H1 (cell line): ENCODE results near the gene MAP3K1. TPM values are rescaled to one million over a fixed set of nuclear protein-coding genes. Genes with fewer than 3 reads are reported as not detected.

Experiments used
- CTCF ChIA-PET: fragments of 300-600 bp; sonication (Branson Sonifier 250); formaldehyde crosslinking; loops from one replicate; lab custom pipeline; 2021; ENCODE audit not compliant: partially characterized antibody; lab: Charles Lee
- POLR2A ChIA-PET: fragments of 300-600 bp; sonication (Branson Sonifier 250); formaldehyde crosslinking; loops from one replicate; lab custom pipeline; 2021; ENCODE audit warnings: inconsistent platforms; ENCODE audit not compliant: partially characterized antibody; lab: Charles Lee
- DNase-seq, 2 experiments: peaks; one replicate each; pipeline versions ENCODE4 v3.0.0 to v3.0.0-alpha.2; 2010 to 2022; ENCODE audit warnings: low spot score in 2 of 2, low read depth in 1 of 2, mixed read lengths in 1 of 2
- FAIRE-seq: peaks from 2 replicates; lab custom pipeline; 2011; peaks lifted over from hg19 to GRCh38; lab: Jason Lieb, UNC
- H2AFZ ChIP-seq: 2 replicates; pipeline ENCODE4 v1.8.1; 2012; ENCODE audit warnings: low read length, inconsistent platforms
- H2AK5ac ChIP-seq: 2 replicates; pipeline ENCODE4 v1.6.1; 2013; ENCODE audit warnings: low read depth, low read length
- H2BK120ac ChIP-seq: replicated peaks from 2 replicates; pipeline ENCODE3; 2013; ENCODE audit warnings: low read depth, low read length, inconsistent platforms
- H2BK12ac ChIP-seq: 2 replicates; pipeline ENCODE4 v1.6.1; 2013; ENCODE audit warnings: low read depth, low read length
- H2BK15ac ChIP-seq: 2 replicates; pipeline ENCODE4 v1.6.1; 2013; ENCODE audit warnings: low read length
- H2BK20ac ChIP-seq: 2 replicates; pipeline ENCODE4 v1.6.1; 2013; ENCODE audit warnings: low read length
- H2BK5ac ChIP-seq: 2 replicates; pipeline ENCODE4 v1.6.1; 2013; ENCODE audit warnings: low read depth, low read length
- H3K14ac ChIP-seq: 2 replicates; pipeline ENCODE4 v1.6.1; 2013; ENCODE audit warnings: inconsistent platforms; ENCODE audit not compliant: insufficient read length
- H3K18ac ChIP-seq: 2 replicates; pipeline ENCODE4 v1.6.1; 2013; ENCODE audit warnings: low read length; ENCODE audit errors: extremely low read depth
- H3K23ac ChIP-seq: 2 replicates; pipeline ENCODE4 v1.6.1; 2013; ENCODE audit warnings: inconsistent platforms; ENCODE audit not compliant: insufficient read length
- H3K23me2 ChIP-seq: 2 replicates; pipeline ENCODE4 v1.6.1; 2013; ENCODE audit warnings: low read depth, low read length
- H3K27ac ChIP-seq: 2 replicates; pipeline ENCODE4 v1.6.1; 2011; ENCODE audit warnings: low read depth, low read length, inconsistent platforms
- H3K27me3 ChIP-seq, 4 experiments: replicated peaks in 1 of 4; 1 replicate in 1 of 4; 2 replicates in 3 of 4; pipeline versions ENCODE4 v1.6.1 to v1.8.1; 2011 to 2013; ENCODE audit warnings: low read length in 3 of 4, mild to moderate bottlenecking in 3 of 4, inconsistent platforms in 2 of 4, mixed read lengths in 2 of 4, moderate library complexity in 1 of 4; ENCODE audit not compliant: control insufficient read depth in 3 of 4, insufficient read depth in 3 of 4; ENCODE audit errors: extremely low read depth in 1 of 4
- H3K36me3 ChIP-seq, 4 experiments: 2 replicates each; pipeline versions ENCODE4 v1.6.1 to v1.8.1; 2011 to 2013; ENCODE audit warnings: mild to moderate bottlenecking in 4 of 4, low read length in 3 of 4, moderate library complexity in 2 of 4, control low read depth in 1 of 4, inconsistent platforms in 1 of 4; ENCODE audit not compliant: insufficient read depth in 4 of 4, control insufficient read depth in 2 of 4
- H3K4ac ChIP-seq: replicated peaks from 2 replicates; pipeline ENCODE3; 2013; ENCODE audit warnings: low read length, low read depth, mixed read lengths, inconsistent platforms; ENCODE audit not compliant: insufficient read length
- H3K4me1 ChIP-seq, 4 experiments: replicated peaks in 1 of 4; 1 replicate in 1 of 4; 2 replicates in 3 of 4; pipeline versions ENCODE4 v1.6.1 to v1.8.1; 2011 to 2013; ENCODE audit warnings: low read length in 3 of 4, inconsistent platforms in 2 of 4, mixed read lengths in 1 of 4; ENCODE audit not compliant: insufficient read depth in 4 of 4, control insufficient read depth in 3 of 4
- H3K4me2 ChIP-seq, 2 experiments: 2 replicates each; pipeline versions ENCODE4 v1.6.1 to v1.8.1; 2011 to 2013; ENCODE audit warnings: low read depth in 2 of 2, low read length in 2 of 2, control low read depth in 1 of 2, inconsistent platforms in 1 of 2, mild to moderate bottlenecking in 1 of 2; ENCODE audit not compliant: insufficient read depth in 1 of 2
- H3K4me3 ChIP-seq, 4 experiments: fragments of 200-600, 300-600 bp in 1 of 4; sonication (generic), shearing (Covaris generic), sonication (Bioruptor Twin) in 1 of 4; 2 replicates each; pipeline versions ENCODE4 v1.5.1 to v1.8.1; 2011 to 2016; ENCODE audit warnings: low read length in 4 of 4, low read depth in 3 of 4, control low read depth in 2 of 4, inconsistent platforms in 2 of 4, mild to moderate bottlenecking in 2 of 4, mixed read lengths in 1 of 4, moderate library complexity in 1 of 4; ENCODE audit not compliant: insufficient read depth in 2 of 4; ENCODE audit errors: extremely low read depth in 1 of 4
- H3K56ac ChIP-seq: replicated peaks from 2 replicates; pipeline ENCODE3; 2013; ENCODE audit warnings: low read depth, mild to moderate bottlenecking, mixed read lengths, low read length, inconsistent platforms; ENCODE audit not compliant: insufficient read length
- H3K79me1 ChIP-seq: 2 replicates; pipeline ENCODE4 v1.6.1; 2013; ENCODE audit warnings: low read depth, low read length, control low read depth
- H3K79me2 ChIP-seq, 2 experiments: 2 replicates each; pipeline versions ENCODE4 v1.6.1 to v1.8.1; 2012 to 2013; ENCODE audit warnings: low read length in 2 of 2, mild to moderate bottlenecking in 2 of 2, inconsistent platforms in 1 of 2; ENCODE audit not compliant: insufficient read depth in 2 of 2, control insufficient read depth in 1 of 2
- H3K9ac ChIP-seq, 4 experiments: replicated peaks in 1 of 4; 1 replicate in 1 of 4; 2 replicates in 3 of 4; pipeline versions ENCODE4 v1.6.1 to v1.8.1; 2011 to 2013; ENCODE audit warnings: low read depth in 3 of 4, low read length in 3 of 4, control low read depth in 2 of 4, mild to moderate bottlenecking in 2 of 4, moderate library complexity in 2 of 4, inconsistent platforms in 1 of 4; ENCODE audit errors: extremely low read depth in 1 of 4
- H3K9me3 ChIP-seq, 2 experiments: 2 replicates each; pipeline versions ENCODE4 v1.6.1 to v1.8.1; 2012 to 2013; ENCODE audit warnings: mild to moderate bottlenecking in 2 of 2, moderate library complexity in 2 of 2, control low read depth in 1 of 2, inconsistent platforms in 1 of 2, low read depth in 1 of 2, low read length in 1 of 2, mixed read lengths in 1 of 2; ENCODE audit not compliant: insufficient read depth in 2 of 2
- H4K20me1 ChIP-seq, 2 experiments: replicated peaks in 1 of 2; 2 replicates each; pipeline versions ENCODE3 to v1.8.1; 2011 to 2013; ENCODE audit warnings: inconsistent platforms in 2 of 2, low read length in 2 of 2, mild to moderate bottlenecking in 1 of 2; ENCODE audit not compliant: insufficient read depth in 2 of 2, control insufficient read depth in 1 of 2
- H4K5ac ChIP-seq: 2 replicates; pipeline ENCODE4 v1.6.1; 2013; ENCODE audit warnings: low read length, low read depth, mixed read lengths, inconsistent platforms; ENCODE audit not compliant: insufficient read length
- H4K8ac ChIP-seq: 2 replicates; pipeline ENCODE4 v1.8.0; 2013; ENCODE audit warnings: mild to moderate bottlenecking, moderate library complexity, low read length, inconsistent platforms; ENCODE audit not compliant: insufficient read depth; ENCODE audit errors: extremely low read depth
- H4K91ac ChIP-seq: replicated peaks from 2 replicates; pipeline ENCODE3; 2013; ENCODE audit warnings: low read length, mixed read lengths, inconsistent platforms; ENCODE audit not compliant: insufficient read length
- BCL11A ChIP-seq, 2 experiments: IDR thresholded peaks; one replicate each; pipeline ENCODE4 v1.6.1; 2011; ENCODE audit warnings: low read depth in 2 of 2, low read length in 2 of 2, mild to moderate bottlenecking in 2 of 2
- CBX5 ChIP-seq: fragments of 300-800, 300-1000 bp; sonication (generic); IDR thresholded peaks from 2 replicates; pipeline ENCODE4 v1.7.1; 2016; ENCODE audit warnings: antibody characterized with exemption, low read length, low read depth
- CBX8 ChIP-seq: fragments of 300-800, 300-1000 bp; sonication (generic); IDR thresholded peaks from 2 replicates; pipeline ENCODE4 v1.7.1; 2016; ENCODE audit warnings: low read depth, low read length, borderline replicate concordance
- EP300 ChIP-seq, 2 experiments: IDR thresholded peaks; 1 replicate in 1 of 2; 2 replicates in 1 of 2; pipeline ENCODE4 v1.6.1; 2011 to 2012; ENCODE audit warnings: low read depth in 2 of 2, low read length in 2 of 2, mild to moderate bottlenecking in 2 of 2, borderline replicate concordance in 1 of 2, inconsistent platforms in 1 of 2, moderate library complexity in 1 of 2
- HDAC6 ChIP-seq: IDR thresholded peaks from one replicate; pipeline ENCODE4 v1.7.1; 2012; ENCODE audit warnings: low read depth, mild to moderate bottlenecking, inconsistent platforms, low read length, moderate library complexity
- KDM1A ChIP-seq: fragments of 200-600, 300-600 bp; sonication (generic); IDR thresholded peaks from 2 replicates; pipeline ENCODE4 v1.7.1; 2016; ENCODE audit warnings: mild to moderate bottlenecking, low read length, borderline replicate concordance
- POLR2AphosphoS5 ChIP-seq: IDR thresholded peaks from 2 replicates; pipeline ENCODE4 v1.6.1; 2011; ENCODE audit warnings: low read depth, low read length
- RXRA ChIP-seq: IDR thresholded peaks from 2 replicates; pipeline ENCODE4 v1.6.1; 2011; ENCODE audit warnings: low read depth, mild to moderate bottlenecking, low read length, moderate library complexity; ENCODE audit not compliant: insufficient read depth
- SIX5 ChIP-seq: IDR thresholded peaks from 2 replicates; pipeline ENCODE4 v1.6.1; 2011; ENCODE audit warnings: mild to moderate bottlenecking, low read depth, low read length
- TAF1 ChIP-seq: IDR thresholded peaks from 2 replicates; pipeline ENCODE4 v1.6.1; 2011; ENCODE audit warnings: mild to moderate bottlenecking, low read depth, low read length
- TCF12 ChIP-seq: IDR thresholded peaks from 2 replicates; pipeline ENCODE4 v1.6.1; 2011; ENCODE audit warnings: low read depth, mild to moderate bottlenecking, low read length
- WGBS, 2 experiments: shearing (Covaris generic) in 1 of 2; methylation state at CpG; one replicate each; pipeline versions ENCODE4 v1.1.6 to v1.1.7; 2013 to 2015; ENCODE audit warnings: low lambda C conversion rate in 2 of 2, mixed read lengths in 2 of 2, inconsistent platforms in 1 of 2, low coverage in 1 of 2, missing lambda C conversion rate in 1 of 2; ENCODE audit not compliant: insufficient replicate concordance in 2 of 2, insufficient coverage in 1 of 2, insufficient read length in 1 of 2; ENCODE audit errors: extremely low coverage in 1 of 2, missing lambda C conversion rate in 1 of 2; 5-methylcytosine and 5-hydroxymethylcytosine counted together
- polyA plus RNA-seq, 7 experiments: library from polyadenylated mRNA; depleted of rRNA in 3 of 7; stranded (reverse) in 5 of 7; unstranded in 2 of 7; fragments of >200 nt in 5 of 7; fragments of 200-250 nt in 2 of 7; gene quantifications; 1 replicate in 5 of 7; 2 replicates in 1 of 7; 4 replicates in 1 of 7; pipeline versions ENCODE4 v1.2.1 to v1.2.3, GENCODE V29; 2011 to 2013; ENCODE audit warnings: missing spikeins in 2 of 7, mixed read lengths in 2 of 7
- total RNA-seq: library from RNA; stranded (reverse); fragmentation: NEBNext Ultra II Directional; extraction: Animal tissue kit (Norgen Biotek cat#: 25700); gene quantifications from 2 replicates; pipeline ENCODE4 v1.2.1, GENCODE V29; 2021
- TF ChIP-seq, protein P1 (sequence below): IDR thresholded peaks from 2 replicates; pipeline ENCODE4 v1.6.1; 2012; ENCODE audit warnings: inconsistent platforms

MAP3K1 gene
- total and polyA plus RNA-seq, 2 of the 8 experiments (the other 6 are each of a cell fraction or from before 2014, with no cell fraction given), result 3.9 to 11.8 TPM

DNA sequence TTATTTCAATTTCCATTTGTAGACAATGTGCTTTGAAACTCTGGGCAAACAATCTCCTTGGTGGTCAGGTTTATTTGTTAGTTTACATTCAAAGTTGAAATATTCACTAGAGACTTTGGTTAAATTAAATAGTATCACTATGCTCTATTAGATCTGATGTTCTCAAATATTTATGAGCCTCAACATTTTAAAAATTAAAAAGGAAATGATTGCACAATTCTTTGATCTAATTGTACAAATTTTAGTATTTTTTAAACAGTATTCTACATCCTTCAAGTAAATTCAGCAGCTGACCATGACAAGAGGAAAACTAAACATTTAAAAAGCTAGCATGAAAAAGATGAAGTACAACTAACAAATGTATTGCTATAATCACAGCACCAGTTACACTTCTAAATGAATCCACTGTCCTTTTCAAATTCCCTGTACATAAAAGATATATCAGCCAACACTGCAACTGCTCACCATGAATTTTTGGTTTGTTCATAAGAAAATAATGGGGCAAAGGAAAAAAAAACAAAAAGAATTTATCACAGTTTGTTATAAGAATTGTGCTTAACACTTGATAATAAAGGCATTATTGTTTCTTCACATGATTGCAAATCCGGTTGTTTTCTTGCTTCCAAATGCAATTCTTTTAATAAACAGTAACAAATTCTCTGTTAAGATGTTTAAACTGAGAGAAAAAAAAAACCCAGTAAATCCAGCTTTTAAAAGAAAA lies 104.8 kb downstream of the MAP3K1 start:
- H4K20me1 ChIP-seq, result no peaks in the 10 kb centered on the region
- no peak overlapping the region for H2BK12ac ChIP-seq
- H4K91ac ChIP-seq, result no peak overlapping the region
- no peak overlapping the region for H3K4me2 ChIP-seq
- H3K79me1 ChIP-seq, result no peaks in the 10 kb centered on the region; the same call in 1 of the 2 replicates
- no peaks in the 10 kb centered on the region for H3K79me2 ChIP-seq
- no peak for TF ChIP-seq TAF1
- no peak for TF ChIP-seq CBX8
- no peak for TF ChIP-seq SIX5
- no peak for TF ChIP-seq HDAC6
- TF ChIP-seq EP300 (IDR thresholded peaks at IDR 0.05; ENCODE audit: borderline replicate concordance in 1 of 2, low read depth in 2 of 2, low read length in 2 of 2), result no peak
- TF ChIP-seq RXRA, result no peak
- no peak for TF ChIP-seq CBX5
- no peak for TF ChIP-seq POLR2AphosphoS5
- no peak for TF ChIP-seq BCL11A (IDR thresholded peaks at IDR 0.05; ENCODE audit: low read depth in 2 of 2, low read length in 2 of 2)
- TF ChIP-seq TCF12, result no peak
- no peak for TF ChIP-seq KDM1A
- TF ChIP-seq, protein P1, sequence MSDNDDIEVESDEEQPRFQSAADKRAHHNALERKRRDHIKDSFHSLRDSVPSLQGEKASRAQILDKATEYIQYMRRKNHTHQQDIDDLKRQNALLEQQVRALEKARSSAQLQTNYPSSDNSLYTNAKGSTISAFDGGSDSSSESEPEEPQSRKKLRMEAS, result no peak
- FAIRE-seq (no peak), DNase-seq (no peak)
- H3K27ac ChIP-seq, result no peak overlapping the region
- no peak overlapping the region for H2BK5ac ChIP-seq
- H4K8ac ChIP-seq, result no peak overlapping the region
- H4K5ac ChIP-seq, result no peak overlapping the region
- ChIA-PET CTCF (interaction anchor here (0.6 kb wide), 1 partner anchor 296 kb away, joined by 4 read pairs; no protein-coding TSS in a partner anchor), POLR2A (interaction anchor here (2.2 kb wide), 1 partner anchor 10 kb away, joined by 11 read pairs; the partner anchor contains the start of gene SETD9)
- 0 out of 7 replicates have a peak, but pooled peaks cover 0 to 2% (median 0%) of the 10 kb centered on the region in 4 experiments for H3K4me1 ChIP-seq
- H3K56ac ChIP-seq, result no peak overlapping the region
- no peaks in the 10 kb centered on the region for H3K27me3 ChIP-seq
- no peak overlapping the region for H3K18ac ChIP-seq
- WGBS, 2 experiments, result 93% methylated on average over 1 of the region's 1 CpG; no CpG with 5 or more reads in 1 of the 2 experiments
- no peak overlapping the region for H2AFZ ChIP-seq
- H2BK15ac ChIP-seq, result no peak overlapping the region
- H3K9me3 ChIP-seq, result peaks cover 6 to 8% of the 10 kb centered on the region in 2 experiments; a peak in 1 of 4 replicates
- no peak overlapping the region for H2BK120ac ChIP-seq
- H3K14ac ChIP-seq, result no peak overlapping the region
- no peak overlapping the region for H3K4ac ChIP-seq
- H2AK5ac ChIP-seq, result no peak overlapping the region
- no peak overlapping the region for H2BK20ac ChIP-seq
- no peak overlapping the region for H3K23ac ChIP-seq
- no peaks in the 10 kb centered on the region for H3K23me2 ChIP-seq
- no peak overlapping the region for H3K4me3 ChIP-seq
- no peak overlapping the region for H3K9ac ChIP-seq
- H3K36me3 ChIP-seq, result peaks cover 12 to 54% (median 28%) of the 10 kb centered on the region in 4 experiments
